ENCODE data around the gene HCN4.

- TF ChIP-seq POLR2AphosphoS5 (IDR thresholded peaks at IDR 0.05) (no peak), REST (IDR thresholded peaks at IDR 0.05; ENCODE audit: borderline replicate concordance) (no peak), CTCF (IDR thresholded peaks at IDR 0.05; ENCODE audit: poor library complexity, severe bottlenecking) (no peak), EZH2 (IDR thresholded peaks at IDR 0.05; ENCODE audit: borderline replicate concordance, insufficient read depth, low read length, poor library complexity, severe bottlenecking) (no peak)
Measured at GRCh38 chr15:73389971-73390544, 21.3 kb upstream of the HCN4 start.

All from neural cell (in vitro differentiated cells).